NCI-H1694 (cell line): ENCODE results near the gene TMTC2.

Experiments used
- DNase-seq: peaks from one replicate; lab custom pipeline; 2025; lab: John Stamatoyannopoulos, UW

The TMTC2 gene

GRCh38 chr12:83015390-83016217, 328.9 kb downstream of the TMTC2 start:
- DNase-seq = no peak

GRCh38 chr12:83016218-83016835, 329.6 kb downstream of the TMTC2 start:
- no peak for DNase-seq

GRCh38 chr12:83016991-83017390, 330.3 kb downstream of the TMTC2 start:
- DNase-seq = no peak

GRCh38 chr12:83018088-83018487, 331.4 kb downstream of the TMTC2 start:
- DNase-seq = no peak

GRCh38 chr12:83027021-83027723, 340.5 kb downstream of the TMTC2 start:
- no peak for DNase-seq

- no peak for DNase-seq
Observed at GRCh38 chr12:83031196-83031595, 344.5 kb downstream of the TMTC2 start.

- DNase-seq = no peak
Observed at GRCh38 chr12:83036847-83037246, 350.1 kb downstream of the TMTC2 start.

GRCh38 chr12:83039413-83039812, 352.7 kb downstream of the TMTC2 start:
- DNase-seq = no peak

- DNase-seq = no peak
Observed at GRCh38 chr12:83040339-83040738, 353.6 kb downstream of the TMTC2 start.

GRCh38 chr12:83040991-83041390, 354.3 kb downstream of the TMTC2 start:
- no peak for DNase-seq

- no peak for DNase-seq
Observed at GRCh38 chr12:83042441-83043200, 355.9 kb downstream of the TMTC2 start.

- no peak for DNase-seq
Observed at GRCh38 chr12:83044736-83045135, 358.0 kb downstream of the TMTC2 start.

GRCh38 chr12:83046019-83046418, 359.3 kb downstream of the TMTC2 start:
- no peak for DNase-seq

GRCh38 chr12:83049306-83049705, 362.6 kb downstream of the TMTC2 start:
- no peak for DNase-seq

GRCh38 chr12:83052890-83053541, 366.3 kb downstream of the TMTC2 start:
- no peak for DNase-seq

GRCh38 chr12:83057436-83057835, 370.7 kb downstream of the TMTC2 start:
- no peak for DNase-seq

- no peak for DNase-seq
Observed at GRCh38 chr12:83059107-83059506, 372.4 kb downstream of the TMTC2 start.

GRCh38 chr12:83065562-83065961, 378.9 kb downstream of the TMTC2 start:
- no peak for DNase-seq

- no peak for DNase-seq
Observed at GRCh38 chr12:83067981-83068380, 381.3 kb downstream of the TMTC2 start.

- DNase-seq = no peak
Observed at GRCh38 chr12:83074358-83074894, 387.7 kb downstream of the TMTC2 start.

- DNase-seq = no peak
Observed at GRCh38 chr12:83075471-83075870, 388.8 kb downstream of the TMTC2 start.
